Hematopoietic multipotent progenitor cell treated with erythropoietin and hydrocortisone succinate and interleukin-3 and kit ligand, for 6 days (in vitro differentiated cells): ENCODE results near the gene TBC1D20.

Experiments used
- DNase-seq: peaks from one replicate; pipeline ENCODE4 v3.0.0-alpha.2; 2015

The TBC1D20 gene

DNA sequence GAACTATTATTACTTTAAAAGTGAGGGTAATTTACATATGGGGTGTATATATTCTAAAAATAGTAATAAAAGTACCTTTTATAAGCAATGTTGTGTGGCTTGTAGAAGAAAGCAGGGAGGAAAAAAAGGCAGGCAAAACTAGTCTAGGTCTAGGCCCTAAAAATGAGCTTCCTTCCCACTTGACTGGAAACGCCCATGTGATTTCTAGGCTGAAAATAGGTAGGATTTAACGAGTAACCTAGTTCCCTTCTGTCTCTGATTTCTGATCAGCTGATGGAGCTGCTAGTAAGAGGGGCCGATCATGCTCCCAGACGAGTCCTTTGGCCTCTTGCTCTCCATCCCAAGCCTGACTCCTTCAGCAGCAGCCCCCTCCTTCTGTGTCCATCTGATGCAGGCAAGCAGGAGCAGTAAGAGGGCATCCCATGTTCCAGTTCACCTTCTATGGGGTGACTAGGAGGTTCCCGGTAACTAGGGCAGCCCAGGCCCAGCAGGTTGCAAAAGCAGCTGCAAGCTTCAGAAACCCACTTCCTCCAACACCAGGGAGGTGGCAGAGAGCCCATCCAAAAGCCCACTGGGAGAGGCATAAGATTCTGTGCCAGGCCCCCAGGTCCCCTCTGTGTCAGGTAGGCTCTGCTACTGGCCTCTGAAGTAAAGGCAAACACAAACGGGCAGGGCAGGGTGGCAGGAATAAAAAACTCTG lies 24.4 kb downstream of the TBC1D20 start:
- peak; percentile 44 for DNase-seq

DNA sequence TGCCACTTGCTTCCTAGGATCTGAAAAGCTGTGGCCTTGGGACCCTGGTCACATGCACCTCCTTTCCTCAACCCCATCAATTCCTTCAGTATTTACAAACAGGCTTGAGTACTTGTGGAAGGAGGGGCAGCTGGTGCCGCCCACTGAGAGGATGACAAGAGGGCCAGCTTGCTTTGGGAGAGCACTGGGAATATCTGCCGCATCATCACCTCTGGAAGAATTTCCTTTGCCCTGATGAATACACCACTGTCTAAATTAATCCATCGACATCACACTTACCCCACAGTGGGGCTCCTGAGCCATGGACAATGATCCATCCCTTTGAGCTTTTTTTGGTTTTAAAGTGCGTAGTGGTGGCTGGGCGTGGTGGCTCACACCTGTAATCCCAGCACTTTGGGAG lies 25.9 kb downstream of the TBC1D20 start:
- no peak for DNase-seq

DNA sequence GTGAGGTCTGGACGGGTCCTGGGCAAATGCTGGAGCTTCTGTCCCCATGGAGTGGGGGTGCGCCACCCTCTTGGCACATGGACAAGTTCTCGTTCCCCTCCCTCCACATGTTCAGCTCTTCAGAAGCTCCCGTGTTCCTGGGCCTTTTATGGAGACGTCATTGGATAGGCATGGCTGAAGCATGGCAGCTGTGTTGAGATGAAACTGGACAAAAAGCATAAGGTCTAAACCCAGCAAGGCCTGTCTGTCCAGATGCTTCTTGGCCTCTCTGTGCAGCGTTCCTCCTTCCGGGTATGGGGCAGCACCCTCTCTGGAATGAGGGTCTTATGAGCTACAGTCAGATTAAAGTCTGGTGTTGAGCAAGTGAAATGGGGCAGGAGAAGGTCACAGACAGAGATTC lies 26.8 kb downstream of the TBC1D20 start:
- DNase-seq = no peak

DNA sequence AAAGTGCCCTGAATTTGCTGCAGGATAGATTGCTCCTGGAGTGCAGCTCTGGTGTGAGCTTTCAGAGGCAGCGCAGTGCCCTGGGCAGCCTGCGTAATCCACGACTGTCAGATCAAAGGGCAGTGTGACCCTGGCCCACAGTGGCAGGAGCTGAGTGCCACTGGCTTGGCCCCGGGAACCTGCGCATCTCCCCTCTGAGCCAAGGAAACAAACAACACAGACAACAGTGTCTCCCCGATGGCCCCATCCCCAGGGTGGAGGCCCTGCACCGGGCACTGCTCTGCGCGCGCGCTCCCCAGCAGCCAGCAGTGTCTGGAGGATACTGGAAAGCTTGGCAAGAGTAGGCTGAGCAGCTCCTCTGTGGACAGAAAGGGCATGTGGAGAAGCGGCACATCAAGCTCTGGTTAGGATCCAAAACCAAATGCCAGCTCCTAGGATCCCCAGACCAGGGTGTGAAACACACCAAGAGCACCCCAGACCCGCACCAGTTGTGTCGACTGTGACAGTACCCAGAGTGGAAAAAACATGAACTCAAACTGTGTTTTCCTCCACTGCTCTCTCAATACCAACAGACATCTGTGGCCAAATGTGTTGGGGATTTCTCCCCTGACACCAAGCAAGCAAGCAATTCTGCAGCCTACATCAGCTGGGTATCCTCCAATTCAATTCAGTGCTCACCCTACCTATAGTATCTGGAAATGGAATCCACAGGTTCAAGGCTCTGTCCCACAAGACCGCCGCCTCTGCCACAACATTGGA lies 27.5 kb downstream of the TBC1D20 start:
- DNase-seq = no peak

DNA sequence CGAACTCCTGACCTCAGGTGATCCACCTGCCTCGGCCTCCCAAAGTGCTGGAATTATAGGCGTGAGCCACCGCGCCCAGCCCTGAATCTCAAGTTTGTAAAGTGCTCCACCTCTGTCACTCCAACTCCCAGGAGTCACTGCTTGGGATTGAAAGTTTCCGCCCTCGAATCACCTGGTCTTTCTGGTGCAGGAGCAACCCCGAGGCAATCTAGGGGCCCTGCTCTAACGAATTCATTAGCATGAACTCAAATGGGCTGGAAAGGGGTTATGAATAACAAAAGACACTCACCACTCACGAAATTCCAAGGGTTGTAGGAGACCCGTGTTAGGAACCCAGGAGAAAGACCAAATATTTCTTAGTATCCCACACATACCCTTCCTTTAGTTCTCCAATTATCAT lies 28.1 kb downstream of the TBC1D20 start:
- no peak for DNase-seq

DNA sequence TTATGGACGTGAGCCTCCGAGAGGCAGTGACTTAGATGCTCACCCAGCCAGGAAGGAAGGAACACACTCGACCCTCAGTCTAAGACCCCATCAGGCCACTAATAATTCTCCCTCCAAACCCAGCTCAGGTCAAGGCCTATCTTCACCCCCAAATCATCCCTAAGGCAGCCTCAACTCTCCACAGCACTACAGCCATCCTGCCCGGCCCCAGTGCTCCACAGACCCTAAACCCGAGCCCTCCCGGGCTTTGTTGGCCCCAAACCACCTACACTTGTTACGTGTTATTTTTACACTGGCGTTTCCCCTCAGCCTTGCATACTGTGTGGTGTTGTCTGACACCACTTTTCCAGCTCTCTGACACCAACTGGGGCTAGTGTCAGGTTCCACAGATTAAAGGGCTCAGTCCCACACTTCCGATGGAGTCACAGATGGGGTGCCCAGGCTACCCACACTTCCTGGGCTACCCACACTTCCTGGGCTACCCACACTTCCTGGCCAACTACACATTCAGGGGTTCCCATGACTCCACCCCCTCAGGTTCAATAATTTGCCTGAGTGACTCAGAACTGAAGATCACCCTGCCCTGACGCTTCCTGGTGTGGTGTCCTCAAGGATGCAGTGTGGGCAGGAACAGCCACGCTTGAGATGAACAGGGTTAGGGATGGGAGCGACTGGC lies 28.9 kb downstream of the TBC1D20 start:
- no peak for DNase-seq

DNA sequence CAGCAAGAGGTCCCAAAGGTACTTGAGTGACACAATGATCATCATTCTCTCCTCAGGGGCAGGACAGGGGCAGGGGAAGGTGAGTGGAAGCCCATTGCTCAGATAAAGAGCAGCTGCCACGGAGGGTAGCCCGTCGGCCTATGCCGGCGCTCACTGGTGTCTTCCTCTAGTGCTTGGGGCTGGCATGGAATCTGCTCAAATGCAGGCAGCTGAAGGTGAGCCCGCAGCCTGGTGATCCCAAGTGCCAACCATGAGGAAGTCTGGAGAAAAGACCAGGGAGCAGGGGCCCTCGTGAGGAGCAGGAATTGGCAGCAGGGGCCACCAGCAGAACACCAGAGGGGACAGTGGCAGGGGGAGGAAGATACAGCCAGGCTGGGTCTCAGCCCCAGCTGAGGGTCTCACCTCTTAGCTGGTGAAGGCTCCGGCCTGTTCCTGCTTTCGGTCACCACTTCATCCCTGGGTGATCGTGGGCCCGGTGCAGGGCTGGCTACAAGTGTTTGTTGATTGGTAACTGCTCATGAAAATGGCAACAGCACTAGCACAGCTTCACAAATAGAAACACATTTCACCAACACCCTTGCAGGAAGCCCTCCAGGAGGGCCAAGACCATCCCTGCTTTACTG lies 29.5 kb downstream of the TBC1D20 start:
- no peak for DNase-seq

DNA sequence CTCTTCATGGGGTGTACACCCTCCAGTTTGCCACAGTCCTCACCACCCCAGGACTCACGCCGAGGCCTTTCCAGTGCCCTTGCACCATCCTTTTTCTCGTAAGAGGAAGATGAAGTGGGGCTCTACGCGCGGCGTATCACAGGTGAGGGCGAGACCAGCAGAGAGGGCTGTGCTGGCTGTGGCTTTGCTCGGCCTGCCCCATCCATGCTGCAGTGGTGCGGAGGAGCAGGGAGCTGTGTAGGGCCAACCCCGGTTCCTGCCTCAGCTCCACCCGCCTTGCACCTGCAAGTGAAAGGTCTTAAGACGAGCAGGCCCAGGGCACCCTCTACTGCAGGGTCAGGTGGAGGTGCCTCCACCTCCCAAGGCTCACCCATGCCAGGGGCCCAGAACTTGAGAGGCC lies 30.1 kb downstream of the TBC1D20 start:
- DNase-seq = no peak

DNA sequence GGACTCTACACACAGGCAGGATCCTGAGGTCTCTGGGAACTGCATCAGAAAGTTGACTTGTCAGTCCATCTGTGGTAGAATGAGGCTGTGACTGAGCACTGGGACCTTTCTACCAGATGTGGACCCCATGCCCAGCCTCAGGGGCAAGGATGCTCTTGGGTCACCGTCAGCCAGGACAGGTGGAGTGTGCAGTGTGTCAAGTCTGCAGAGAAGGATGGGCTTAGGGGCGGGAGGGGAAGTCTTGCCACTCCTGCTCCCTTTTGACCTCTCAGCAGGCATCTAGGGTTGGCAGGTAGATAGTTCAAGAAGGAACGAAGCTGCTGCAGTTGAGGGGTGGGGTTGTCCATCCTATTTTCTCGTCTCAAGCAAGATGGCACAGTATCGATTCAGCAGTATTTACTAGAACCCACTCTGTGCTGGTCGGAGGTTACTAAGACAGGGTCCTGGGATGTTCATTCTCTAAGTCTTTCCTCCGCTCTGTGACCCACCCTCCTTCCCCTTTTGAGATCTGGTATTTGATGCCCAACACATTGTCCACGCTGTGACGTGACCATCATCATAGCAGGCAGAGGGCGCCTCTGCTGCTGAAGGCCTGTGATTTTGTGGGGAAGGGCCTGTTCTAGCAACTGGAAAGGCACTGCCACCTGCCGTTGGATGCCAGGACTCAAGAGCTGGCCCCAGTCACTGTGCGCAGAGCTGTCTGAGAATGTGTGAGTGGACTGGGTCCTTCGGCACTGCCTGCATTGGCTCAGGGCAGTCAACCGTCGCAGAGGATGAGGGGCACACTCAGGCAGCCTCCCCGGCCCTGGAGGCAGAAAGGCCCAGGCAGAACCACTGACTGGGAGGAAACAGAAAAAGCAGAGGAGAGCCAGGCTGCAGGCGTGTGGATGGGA lies 31.1 kb downstream of the TBC1D20 start:
- DNase-seq = peak; percentile 89

DNA sequence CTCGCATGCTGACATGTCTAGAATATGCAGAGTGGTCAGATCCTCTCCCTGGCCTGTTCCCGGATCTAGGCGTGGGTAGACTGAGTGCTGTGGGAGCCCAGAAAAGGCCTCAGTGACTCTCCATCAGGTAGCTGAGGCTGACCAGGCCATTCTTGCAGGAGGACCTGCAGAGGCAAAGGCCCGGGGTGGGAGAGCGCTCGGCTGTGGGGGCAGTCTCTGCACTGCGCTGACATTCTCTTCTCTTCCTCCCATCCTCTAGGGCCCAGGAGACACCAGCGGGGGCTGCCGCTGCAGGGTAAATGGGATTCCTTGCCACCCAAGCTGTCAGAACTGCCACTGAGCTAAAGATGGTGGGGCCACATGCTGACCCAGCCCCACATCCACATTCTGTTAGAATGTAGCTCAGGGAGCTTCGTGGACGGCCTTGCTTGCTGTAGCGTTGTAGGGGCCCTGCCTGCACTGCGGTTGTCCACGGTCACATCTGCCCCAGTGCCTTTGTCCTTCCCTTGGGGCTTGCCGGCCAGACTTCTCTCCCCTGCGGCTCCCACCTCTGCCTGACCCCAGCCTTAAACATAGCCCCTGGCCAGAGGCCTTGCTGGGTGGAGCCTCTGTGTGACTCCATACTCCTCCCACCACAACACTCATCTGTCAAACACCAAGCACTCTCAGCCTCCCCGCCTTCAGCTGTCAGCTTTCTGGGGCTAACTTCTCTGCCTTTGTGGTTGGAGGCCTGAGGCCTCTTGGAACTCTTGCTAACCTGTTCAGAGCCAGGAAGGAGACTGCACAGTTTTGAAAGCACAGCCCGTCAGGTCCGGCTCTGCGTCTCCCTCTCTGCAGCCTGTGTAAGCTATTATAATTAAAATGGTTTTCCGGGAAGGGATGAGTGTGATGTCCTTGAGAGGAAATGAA lies 32.0 kb downstream of the TBC1D20 start:
- no peak for DNase-seq

DNA sequence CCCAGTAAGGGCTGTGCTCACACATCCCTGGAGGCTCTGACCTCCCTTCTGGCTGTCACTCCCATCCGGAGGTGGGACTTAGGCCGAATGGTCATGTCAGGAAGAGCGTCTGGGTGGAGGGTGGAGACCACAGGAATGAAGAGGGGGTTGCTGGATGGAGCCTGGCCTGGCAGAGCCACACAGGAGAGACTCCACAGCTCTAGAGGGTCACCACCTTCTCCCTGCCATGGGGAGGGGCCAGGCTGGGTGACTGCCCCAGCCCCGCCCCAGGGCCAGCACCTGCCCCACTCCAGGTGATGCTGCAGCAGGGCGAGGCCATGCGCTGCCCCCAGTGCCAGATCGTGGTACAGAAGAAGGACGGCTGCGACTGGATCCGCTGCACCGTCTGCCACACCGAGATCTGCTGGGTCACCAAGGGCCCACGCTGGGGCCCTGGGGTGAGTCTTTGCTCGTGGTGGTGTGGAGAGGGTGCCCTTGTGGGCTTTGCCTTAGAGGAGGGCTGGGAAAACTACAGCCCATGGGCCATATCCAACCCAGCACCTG lies 33.6 kb downstream of the TBC1D20 start:
- DNase-seq = no peak

DNA sequence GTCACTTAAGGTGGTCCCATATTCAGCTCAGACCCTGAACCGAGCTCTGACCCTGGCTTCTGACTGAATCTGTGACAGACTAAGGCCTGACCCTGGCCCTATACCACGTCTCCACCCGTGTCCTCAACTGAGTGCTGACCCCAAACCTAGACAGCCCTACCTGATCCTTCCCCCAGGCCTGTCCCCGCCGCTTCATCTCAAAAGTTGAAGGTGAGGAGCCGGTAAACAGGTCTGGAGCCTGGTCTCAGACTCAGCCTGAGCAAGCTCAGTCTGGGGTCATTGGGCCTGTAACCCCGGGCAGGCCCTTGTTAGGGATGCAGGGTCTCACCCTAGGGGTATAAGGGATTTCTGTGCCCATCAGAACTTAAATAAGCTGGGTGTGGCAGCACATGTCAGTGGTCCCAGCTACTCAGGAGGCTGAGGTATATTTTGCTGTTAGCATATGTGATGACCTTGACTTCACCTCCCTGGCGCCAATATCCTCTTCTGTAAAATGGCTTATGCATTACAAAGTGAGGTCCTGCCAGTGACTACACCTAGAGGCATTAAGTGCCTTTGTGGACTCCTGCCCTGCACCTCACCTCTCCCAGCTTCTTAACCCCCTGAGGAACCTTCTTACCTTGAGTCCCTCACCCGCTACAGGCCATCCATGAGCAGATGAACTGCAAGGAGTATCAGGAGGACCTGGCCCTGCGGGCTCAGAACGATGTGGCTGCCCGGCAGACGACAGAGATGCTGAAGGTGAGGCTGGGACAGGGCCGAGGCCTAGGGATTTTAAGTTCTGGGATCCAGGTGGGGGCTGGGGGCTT lies 34.3 kb downstream of the TBC1D20 start:
- no peak for DNase-seq

DNA sequence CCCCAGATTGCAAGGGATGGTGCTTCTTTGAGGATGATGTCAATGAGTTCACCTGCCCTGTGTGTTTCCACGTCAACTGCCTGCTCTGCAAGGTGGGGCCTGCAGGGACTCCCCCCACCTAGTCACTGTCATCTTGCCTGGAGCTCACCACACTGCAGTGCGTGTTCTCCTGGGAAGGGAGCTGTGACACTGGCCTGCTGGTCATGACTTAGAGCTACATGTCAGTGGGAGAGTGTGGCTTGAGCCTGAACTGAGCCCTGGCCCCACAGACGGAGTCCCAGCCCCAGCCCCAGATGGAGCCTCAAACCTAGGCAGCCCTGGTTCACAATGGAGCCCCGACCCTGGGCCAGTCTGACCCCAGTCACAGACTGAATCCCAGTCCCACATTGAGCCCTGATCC lies 34.9 kb downstream of the TBC1D20 start:
- DNase-seq = no peak

DNA sequence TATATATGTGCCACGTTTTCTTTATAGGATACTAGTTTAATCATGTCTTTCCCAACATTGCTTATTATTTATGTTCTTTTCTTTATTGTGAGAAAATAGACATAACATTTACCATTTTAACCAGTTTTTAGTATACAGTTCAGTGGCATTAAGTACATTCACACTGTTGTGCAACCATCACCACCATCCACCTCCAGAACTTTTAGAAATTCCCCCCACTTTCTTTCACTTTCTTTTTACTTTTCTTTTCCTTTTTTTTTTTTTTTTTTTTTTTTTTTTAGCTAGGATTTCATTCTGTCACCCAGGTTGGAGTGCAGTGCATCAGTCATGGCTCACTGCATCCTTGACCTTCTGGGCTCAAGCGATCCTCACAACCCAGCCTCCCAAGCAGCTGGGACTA lies 35.8 kb downstream of the TBC1D20 start:
- DNase-seq = no peak

DNA sequence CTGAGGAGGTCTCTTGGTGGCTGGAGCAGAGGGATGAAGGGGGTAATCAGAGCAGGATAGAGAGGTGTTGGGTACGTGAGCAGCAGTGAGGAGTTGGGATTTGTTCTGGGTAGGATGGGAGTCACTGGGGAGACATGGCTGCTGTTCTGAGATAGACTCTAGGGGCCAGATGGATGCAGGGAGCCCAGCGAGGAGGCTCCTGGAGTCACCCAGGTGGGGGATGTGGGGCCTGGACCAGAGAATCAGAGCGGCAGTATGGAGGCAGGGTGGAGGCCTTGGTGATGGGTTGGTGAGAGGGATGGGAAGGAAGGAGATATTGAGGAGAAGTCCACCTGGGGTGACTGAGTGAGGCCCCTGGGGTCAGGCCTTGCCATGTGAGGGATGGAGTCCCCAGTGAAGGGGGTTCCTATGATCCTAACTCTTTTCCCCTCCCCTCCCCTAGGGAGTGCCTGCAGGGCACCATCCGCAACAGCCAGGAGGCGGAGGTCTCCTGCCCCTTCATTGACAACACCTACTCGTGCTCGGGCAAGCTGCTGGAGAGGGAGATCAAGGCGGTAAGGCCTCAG lies 40.6 kb downstream of the TBC1D20 start:
- no peak for DNase-seq

DNA sequence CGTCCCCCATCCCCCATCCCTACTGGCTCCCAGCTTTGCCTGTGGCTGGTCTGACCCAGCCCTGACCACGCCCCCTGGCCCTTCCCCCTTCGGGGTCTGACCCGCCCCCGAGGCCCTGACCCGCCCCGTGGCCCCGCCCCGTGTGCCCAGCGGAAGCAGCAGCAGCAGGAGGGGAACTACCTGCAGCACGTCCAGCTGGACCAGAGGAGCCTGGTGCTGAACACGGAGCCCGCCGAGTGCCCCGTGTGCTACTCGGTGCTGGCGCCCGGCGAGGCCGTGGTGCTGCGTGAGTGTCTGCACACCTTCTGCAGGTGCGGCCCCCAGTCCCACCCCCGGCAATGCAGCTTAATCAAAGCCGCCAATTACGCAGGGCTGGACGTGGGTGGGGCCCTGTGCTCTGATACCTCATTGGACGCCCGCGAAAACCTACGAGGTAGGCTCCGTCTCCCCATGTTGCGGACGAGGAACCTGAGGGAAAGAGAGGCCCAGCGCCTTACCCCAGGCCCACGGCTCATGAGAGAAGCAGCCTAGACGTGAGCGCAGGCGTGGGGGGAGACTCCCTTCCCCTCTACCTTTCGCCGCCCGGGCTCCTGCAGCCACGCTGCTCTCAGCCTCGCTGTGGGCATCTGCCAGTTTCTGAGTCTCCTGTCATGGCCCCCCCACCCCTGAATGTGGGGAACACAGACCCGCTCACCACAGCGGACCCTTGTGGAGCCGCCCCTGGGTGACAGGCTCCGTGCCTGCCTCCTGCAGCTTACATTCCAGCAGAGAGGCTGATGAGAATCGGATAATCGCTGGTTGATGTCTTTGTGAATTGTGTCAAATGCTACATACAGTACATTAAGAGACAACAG lies 41.4 kb downstream of the TBC1D20 start:
- peak; percentile 65 for DNase-seq

DNA sequence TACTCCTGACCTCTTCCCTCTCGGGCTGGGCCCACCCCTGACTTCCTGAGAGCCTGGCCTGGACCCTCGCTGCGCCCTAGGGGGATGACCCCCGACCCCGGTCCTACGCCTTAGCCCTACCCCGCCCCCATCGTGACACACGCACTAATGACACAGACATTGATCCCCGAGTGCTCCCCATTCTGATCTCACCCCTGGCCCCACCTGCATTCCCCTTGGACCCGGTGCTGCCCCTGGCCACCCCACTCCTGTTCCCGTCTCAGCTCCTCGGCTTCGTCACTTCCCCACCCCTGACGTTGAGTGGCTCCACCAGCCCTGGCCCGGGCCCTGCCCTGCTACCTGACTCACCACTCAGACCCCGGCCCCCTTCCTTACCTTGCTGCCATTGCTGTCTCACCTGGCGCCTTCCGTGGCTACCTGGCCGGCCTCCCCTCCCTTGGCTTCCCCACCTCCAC lies 42.1 kb downstream of the TBC1D20 start:
- no peak for DNase-seq

DNA sequence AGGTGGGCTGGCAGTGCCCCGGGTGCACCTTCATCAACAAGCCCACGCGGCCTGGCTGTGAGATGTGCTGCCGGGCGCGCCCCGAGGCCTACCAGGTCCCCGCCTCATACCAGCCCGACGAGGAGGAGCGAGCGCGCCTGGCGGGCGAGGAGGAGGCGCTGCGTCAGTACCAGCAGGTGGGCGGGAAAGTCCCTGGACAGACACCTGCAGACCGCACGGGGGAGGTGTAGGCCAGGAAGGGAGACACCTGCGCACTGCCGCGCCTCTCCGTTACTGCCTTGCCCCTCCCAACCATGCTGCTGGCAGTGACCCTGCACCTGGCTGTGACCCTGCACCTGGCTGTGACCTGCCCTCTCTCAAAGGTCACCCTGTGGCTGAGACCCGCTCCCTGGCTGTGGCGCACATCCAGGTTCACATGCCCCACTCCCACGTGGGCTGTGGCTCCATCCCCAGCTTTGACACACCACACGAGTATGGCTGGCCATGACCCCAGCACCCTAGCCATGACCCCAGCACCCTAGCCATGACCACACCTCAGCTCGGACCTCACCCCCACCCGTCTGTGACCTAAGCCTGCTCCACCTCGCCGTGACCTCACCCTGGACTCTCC lies 42.7 kb downstream of the TBC1D20 start:
- DNase-seq = no peak
